Skin epidermis (tissue), 12 donors: ENCODE data around the gene TMTC2.

Source experiments
- H3K27ac ChIP-seq, 21 experiments: fragments of 200-600 bp; sonication (generic) in 11 of 21; one replicate each; pipeline ENCODE4 v1.5.0; 2020; ENCODE audit warnings: mild to moderate bottlenecking in 3 of 21, inconsistent platforms in 2 of 21, moderate library complexity in 2 of 21
- H3K4me3 ChIP-seq, 7 experiments: fragments of 200-600 bp; sonication (generic) in 2 of 7; one replicate each; pipeline ENCODE4 v1.5.0; 2020; ENCODE audit warnings: inconsistent platforms in 2 of 7, mild to moderate bottlenecking in 2 of 7, moderate library complexity in 1 of 7

TMTC2 gene

GRCh38 chr12:82866227-82866775 is 179.6 kb downstream of the TMTC2 start:
- H3K4me3 ChIP-seq, result no peak overlapping the region
- H3K27ac ChIP-seq, result no peak overlapping the region

DNA sequence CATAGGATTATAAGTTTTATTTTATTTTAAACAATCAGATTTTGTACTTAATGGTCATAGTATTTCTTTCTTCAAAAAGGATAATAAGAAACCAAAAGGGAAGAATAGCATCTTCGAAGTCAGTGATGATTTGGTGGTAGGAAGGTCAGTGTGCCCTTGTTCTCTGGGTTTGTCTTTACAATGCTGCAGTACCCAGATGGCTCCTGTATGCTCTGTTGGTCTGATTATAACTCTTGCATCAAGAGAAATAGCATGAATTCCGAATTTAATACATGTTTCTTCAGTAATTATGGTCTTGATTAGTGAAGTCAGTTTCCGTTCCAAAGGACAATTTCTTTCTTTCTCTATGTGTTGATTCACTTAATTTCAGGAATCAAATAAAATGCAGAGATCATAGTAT is 180.2 kb downstream of the TMTC2 start:
- Histone ChIP-seq H3K4me3 (no peak overlapping the region), H3K27ac (no peak overlapping the region)

DNA sequence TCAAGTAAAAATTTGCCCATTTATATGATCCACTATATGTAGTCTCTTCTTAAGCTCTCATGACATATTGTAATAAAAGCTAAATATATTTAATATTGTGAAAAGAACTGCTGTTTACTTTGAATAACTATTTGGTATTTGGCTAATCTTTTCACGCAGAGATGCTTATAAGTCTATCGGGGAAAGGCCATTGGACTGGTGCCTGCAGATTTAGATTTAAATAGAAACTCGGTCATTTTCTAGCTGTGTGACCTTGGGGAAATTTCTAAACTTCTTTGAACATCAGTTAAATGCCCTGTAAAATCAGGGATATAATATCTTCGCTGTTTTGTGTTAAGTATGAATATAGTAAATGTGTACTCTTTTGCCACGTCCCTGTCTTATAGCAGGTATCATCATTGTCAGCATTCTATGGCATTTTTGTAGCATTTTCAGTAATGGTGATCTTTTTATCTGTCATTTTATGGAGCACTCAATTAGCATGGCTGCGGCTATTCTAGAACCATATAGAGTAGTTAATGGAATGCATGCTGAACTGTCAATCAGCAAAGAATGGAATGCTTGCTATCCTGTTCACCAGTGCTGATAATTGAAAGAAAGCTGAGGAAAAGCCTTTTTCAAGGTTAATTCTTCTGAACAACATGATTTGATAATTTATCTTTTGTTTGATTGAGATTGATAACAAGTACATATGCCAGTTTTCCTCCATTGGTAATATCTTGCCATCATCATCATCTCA is 181.2 kb downstream of the TMTC2 start:
- no peak overlapping the region for H3K27ac ChIP-seq

DNA sequence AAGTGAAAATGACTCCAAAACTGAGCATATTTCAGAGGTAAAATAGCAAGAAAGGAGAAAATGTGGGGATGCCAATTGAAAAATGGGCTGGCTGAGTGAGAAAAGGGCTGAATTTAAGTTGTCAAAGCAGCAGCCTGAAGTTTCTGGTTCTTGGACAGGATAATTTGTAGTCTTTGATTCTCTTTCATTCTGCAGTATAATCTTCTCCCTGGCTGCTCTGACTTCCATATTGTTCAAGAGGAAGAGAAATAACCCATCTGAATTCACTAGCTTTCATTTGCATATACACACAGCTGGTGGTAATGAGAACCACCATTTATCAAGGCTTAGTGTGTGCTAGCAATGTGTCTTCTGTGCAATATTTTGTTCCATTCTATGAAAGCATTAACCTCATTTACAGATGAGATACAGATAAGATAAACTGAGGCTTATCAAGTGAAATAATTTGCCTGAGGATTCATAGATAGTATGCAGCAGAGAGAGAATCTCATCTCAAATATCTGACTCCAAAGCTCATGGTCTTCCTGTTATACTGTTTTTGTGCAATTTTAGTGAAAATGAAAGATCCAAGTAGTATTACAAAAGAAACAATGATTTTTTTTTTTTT is 184.2 kb downstream of the TMTC2 start:
- Histone ChIP-seq H3K27ac (no peak overlapping the region), H3K4me3 (no peak overlapping the region)

More for the DNA sequence above, 181.2 kb downstream of the TMTC2 start:
- no peak overlapping the region for H3K4me3 ChIP-seq

- no peak overlapping the region for H3K4me3 ChIP-seq
- no peak overlapping the region for H3K27ac ChIP-seq
Measured at GRCh38 chr12:82872088-82872487, 185.4 kb downstream of the TMTC2 start.

DNA sequence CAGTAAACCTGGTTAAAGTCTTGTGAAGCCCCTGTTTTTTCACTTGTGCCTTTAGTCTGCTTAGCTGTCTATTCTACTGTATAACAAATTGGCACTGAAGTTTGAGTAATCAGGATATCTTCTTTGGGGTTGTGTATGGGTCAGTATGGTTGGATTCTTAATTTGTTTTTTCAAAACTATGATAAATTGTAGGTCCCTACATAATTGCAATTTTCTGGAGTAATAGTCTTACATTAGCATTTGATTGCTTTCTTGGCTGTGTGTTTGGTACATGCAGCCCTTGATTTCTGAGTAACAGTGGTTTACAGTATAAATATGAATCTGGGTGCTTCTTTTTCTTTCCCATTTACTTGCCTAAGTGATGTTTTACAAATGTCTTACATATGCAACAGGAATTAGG is 186.6 kb downstream of the TMTC2 start:
- H3K27ac ChIP-seq, result no peak overlapping the region
- no peak overlapping the region for H3K4me3 ChIP-seq

GRCh38 chr12:82873951-82874350 is 187.2 kb downstream of the TMTC2 start:
- Histone ChIP-seq H3K27ac (no peak overlapping the region), H3K4me3 (no peak overlapping the region)

- H3K27ac ChIP-seq, result no peak overlapping the region
- H3K4me3 ChIP-seq, result no peak overlapping the region
Measured at GRCh38 chr12:82874945-82875344, 188.2 kb downstream of the TMTC2 start.

- Histone ChIP-seq H3K27ac (no peak overlapping the region), H3K4me3 (no peak overlapping the region)
Measured at GRCh38 chr12:82876075-82876474, 189.4 kb downstream of the TMTC2 start.

- no peak overlapping the region for H3K27ac ChIP-seq
- H3K4me3 ChIP-seq, result no peak overlapping the region
Measured at GRCh38 chr12:82877963-82878362, 191.3 kb downstream of the TMTC2 start.

DNA sequence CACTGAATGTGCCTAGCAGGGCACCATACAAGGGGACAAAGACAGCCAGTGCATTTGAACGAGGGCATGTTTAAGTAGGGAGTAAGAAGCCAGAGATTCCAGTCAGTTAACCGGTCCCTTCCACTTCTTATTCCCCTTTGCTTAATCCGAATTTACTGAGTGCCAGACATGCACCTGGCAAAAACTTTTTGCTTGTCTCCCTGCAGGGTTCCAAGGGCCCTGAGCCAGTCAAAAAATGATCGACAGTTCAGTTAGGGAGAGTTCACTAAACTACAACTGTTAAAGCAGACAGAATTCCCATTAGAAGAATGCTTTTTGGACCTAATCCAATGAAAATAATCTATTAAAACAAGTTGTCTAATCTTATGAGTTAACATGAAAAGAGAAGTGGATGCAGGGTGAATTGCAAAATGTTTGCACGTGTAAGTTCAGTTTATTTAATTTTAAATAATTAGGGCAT is 193.8 kb downstream of the TMTC2 start:
- no peak overlapping the region for H3K4me3 ChIP-seq
- H3K27ac ChIP-seq, result no peak overlapping the region

GRCh38 chr12:82883394-82884355 is 197.0 kb downstream of the TMTC2 start:
- Histone ChIP-seq H3K27ac (peak overlapping the region in 1 of 21 experiments; percentile 49), H3K4me3 (no peak overlapping the region)

DNA sequence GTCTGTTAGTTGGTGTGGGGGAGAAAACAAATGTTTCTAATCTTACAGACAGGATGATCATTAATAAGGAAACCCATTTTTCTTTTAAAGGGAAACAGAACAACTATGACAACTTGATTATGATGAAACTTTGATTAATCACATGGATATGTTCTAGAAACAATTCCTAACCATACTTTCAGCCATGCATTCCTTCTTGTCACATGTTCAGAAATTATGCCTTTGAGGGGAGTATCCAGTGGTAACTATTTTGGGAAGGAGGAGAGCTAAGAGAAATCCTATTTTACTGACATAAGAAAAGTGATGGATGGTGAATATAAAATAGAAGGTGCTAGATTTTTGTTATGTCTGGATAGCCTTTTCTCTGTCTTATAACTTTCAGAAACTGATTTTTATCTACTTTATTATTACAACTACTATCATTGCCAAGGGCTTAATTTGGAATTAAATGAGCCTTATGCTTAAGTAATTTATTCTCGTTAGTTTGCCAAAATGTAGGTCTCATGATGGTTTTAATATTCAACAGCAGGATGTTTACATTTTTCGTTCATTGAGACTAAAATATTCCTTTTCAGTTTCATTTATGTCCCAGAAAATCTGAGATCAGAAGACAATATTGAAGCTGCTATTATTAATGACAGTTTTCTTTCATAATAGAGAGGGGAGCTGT is 200.1 kb downstream of the TMTC2 start:
- Histone ChIP-seq H3K27ac (no peak overlapping the region), H3K4me3 (no peak overlapping the region)

GRCh38 chr12:82893896-82894295 is 207.2 kb downstream of the TMTC2 start:
- H3K4me3 ChIP-seq, result no peak overlapping the region
- no peak overlapping the region for H3K27ac ChIP-seq

- no peak overlapping the region for H3K27ac ChIP-seq
- no peak overlapping the region for H3K4me3 ChIP-seq
Measured at GRCh38 chr12:82896277-82896676, 209.6 kb downstream of the TMTC2 start.

- Histone ChIP-seq H3K27ac (no peak overlapping the region), H3K4me3 (no peak overlapping the region)
Measured at GRCh38 chr12:82896979-82897378, 210.3 kb downstream of the TMTC2 start.

- no peak overlapping the region for H3K4me3 ChIP-seq
- H3K27ac ChIP-seq, result no peak overlapping the region
Measured at GRCh38 chr12:82898441-82898840, 211.7 kb downstream of the TMTC2 start.

- H3K4me3 ChIP-seq, result no peak overlapping the region
- no peak overlapping the region for H3K27ac ChIP-seq
Measured at GRCh38 chr12:82904219-82904790, 217.6 kb downstream of the TMTC2 start.

- Histone ChIP-seq H3K27ac (no peak overlapping the region), H3K4me3 (no peak overlapping the region)
Measured at GRCh38 chr12:82910246-82910893, 223.7 kb downstream of the TMTC2 start.
